Measurements from ENCODE around the gene SRPK2.
"Not testable (repeated sequence)": the region's sequence is repeated elsewhere in the genome, so short reads cannot be mapped to it uniquely, and the experiment has no call there.

Gene SRPK2

GRCh38 chr7:105246256-105246655 is 142.5 kb downstream of the SRPK2 start:
- Mint-ChIP-seq H3K36me3 (ENCODE audit: low read depth) (no peaks in the 10 kb centered on the region), H3K27ac (no peak overlapping the region), H3K4me3 (no peak overlapping the region), H3K27me3 (ENCODE audit: low read depth) (no peaks in the 10 kb centered on the region), H3K9me3 (no peaks in the 10 kb centered on the region), H3K4me1 (peaks cover 19% of the 10 kb centered on the region)
- TF ChIP-seq CTCF (IDR thresholded peaks at IDR 0.05; ENCODE audit: unreplicated experiment in 3 of 3): no peak

GRCh38 chr7:105245398-105246114 is 143.2 kb downstream of the SRPK2 start:
- Mint-ChIP-seq H3K4me1 (peaks cover 19% of the 10 kb centered on the region), H3K9me3 (no peaks in the 10 kb centered on the region), H3K36me3 (ENCODE audit: low read depth) (no peaks in the 10 kb centered on the region), H3K4me3 (no peak overlapping the region), H3K27me3 (ENCODE audit: low read depth) (no peaks in the 10 kb centered on the region), H3K27ac (no peak overlapping the region)
- TF ChIP-seq CTCF (IDR thresholded peaks at IDR 0.05; ENCODE audit: unreplicated experiment in 3 of 3): no peak

- H3K27ac Mint-ChIP-seq: no peak overlapping the region
- peaks cover 21% of the 10 kb centered on the region for H3K4me1 Mint-ChIP-seq
- TF ChIP-seq CTCF (IDR thresholded peaks at IDR 0.05; ENCODE audit: unreplicated experiment in 3 of 3): no peak
- no peaks in the 10 kb centered on the region for H3K36me3 Mint-ChIP-seq (ENCODE audit: low read depth)
- H3K27me3 Mint-ChIP-seq (ENCODE audit: low read depth): no peaks in the 10 kb centered on the region
- no peak overlapping the region for H3K4me3 Mint-ChIP-seq
- no peaks in the 10 kb centered on the region for H3K9me3 Mint-ChIP-seq
Observed at GRCh38 chr7:105244594-105244993, 144.1 kb downstream of the SRPK2 start.

- Mint-ChIP-seq H3K27ac (no peak overlapping the region), H3K4me1 (peaks cover 20% of the 10 kb centered on the region), H3K4me3 (no peak overlapping the region), H3K36me3 (ENCODE audit: low read depth) (no peaks in the 10 kb centered on the region), H3K9me3 (no peaks in the 10 kb centered on the region), H3K27me3 (ENCODE audit: low read depth) (no peaks in the 10 kb centered on the region)
- no peak for TF ChIP-seq CTCF (IDR thresholded peaks at IDR 0.05; ENCODE audit: unreplicated experiment in 3 of 3)
Observed at GRCh38 chr7:105241198-105241597, 147.5 kb downstream of the SRPK2 start.

- Mint-ChIP-seq H3K36me3 (ENCODE audit: low read depth) (no peaks in the 10 kb centered on the region), H3K9me3 (no peaks in the 10 kb centered on the region), H3K4me1 (peaks cover 27% of the 10 kb centered on the region), H3K4me3 (no peak overlapping the region), H3K27ac (no peak overlapping the region), H3K27me3 (ENCODE audit: low read depth) (no peaks in the 10 kb centered on the region)
- TF ChIP-seq CTCF (IDR thresholded peaks at IDR 0.05; ENCODE audit: unreplicated experiment in 3 of 3): no peak
Observed at GRCh38 chr7:105238198-105238765, 150.4 kb downstream of the SRPK2 start.

GRCh38 chr7:105234886-105235285 is 153.8 kb downstream of the SRPK2 start:
- H3K27me3 Mint-ChIP-seq (ENCODE audit: low read depth): no peaks in the 10 kb centered on the region
- peak overlapping the region in 1 of 3 experiments; percentile 15 for H3K27ac Mint-ChIP-seq
- H3K36me3 Mint-ChIP-seq (ENCODE audit: low read depth): no peaks in the 10 kb centered on the region
- H3K4me3 Mint-ChIP-seq: no peak overlapping the region
- no peak for TF ChIP-seq CTCF (IDR thresholded peaks at IDR 0.05; ENCODE audit: unreplicated experiment in 3 of 3)
- no peaks in the 10 kb centered on the region for H3K9me3 Mint-ChIP-seq
- H3K4me1 Mint-ChIP-seq: peaks cover 28% of the 10 kb centered on the region

- H3K4me3 Mint-ChIP-seq; H3K36me3 Mint-ChIP-seq (ENCODE audit: low read depth); H3K9me3 Mint-ChIP-seq; H3K27ac Mint-ChIP-seq; H3K27me3 Mint-ChIP-seq (ENCODE audit: low read depth): not testable (repeated sequence)
- peaks cover 34% of the 10 kb centered on the region for H3K4me1 Mint-ChIP-seq
Observed at GRCh38 chr7:105232829-105233291, 155.9 kb downstream of the SRPK2 start.

Data from nephron (organoid).